Measurements from ENCODE around the gene LYPD4.
A peak's percentile ranks its signal among the peaks of the same experiment; 100 is the strongest.
"Not testable (repeated sequence)": the region's sequence is repeated elsewhere in the genome, so short reads cannot be mapped to it uniquely, and the experiment has no call there.

The LYPD4 gene

GRCh38 chr19:41844601-41845000 is at the start of gene LYPD4:
LYPD4 (minus strand) TSS chr19:41844683; CDS start chr19:41839285, 5,398 bp downstream.
- no peak for DNase-seq

- DNase-seq = no peak
These were observed 49.4 kb upstream of the LYPD4 start for GRCh38 chr19:41893899-41894298.

GRCh38 chr19:41892173-41892902 is 47.9 kb upstream of the LYPD4 start:
- DNase-seq = no peak

- no peak for DNase-seq
These were observed 46.5 kb upstream of the LYPD4 start for GRCh38 chr19:41890936-41891335.

GRCh38 chr19:41889896-41890295 is 45.4 kb upstream of the LYPD4 start:
- DNase-seq = no peak

- DNase-seq = no peak
These were observed 44.4 kb upstream of the LYPD4 start for GRCh38 chr19:41888926-41889325.

- peak; percentile 74 for DNase-seq
These were observed 43.4 kb upstream of the LYPD4 start for GRCh38 chr19:41887711-41888382.

- no peak for DNase-seq
These were observed 42.6 kb upstream of the LYPD4 start for GRCh38 chr19:41886761-41887710.

GRCh38 chr19:41883821-41884733 is 39.6 kb upstream of the LYPD4 start:
- peak; percentile 96 for DNase-seq

GRCh38 chr19:41883463-41883820 is 39.0 kb upstream of the LYPD4 start:
- no peak for DNase-seq

- DNase-seq = peak; percentile 64
These were observed 38.3 kb upstream of the LYPD4 start, which contains the start of gene ARHGEF1 for GRCh38 chr19:41882568-41883462. ARHGEF1 (plus strand) TSS chr19:41883184; CDS start chr19:41888083, 4,899 bp downstream.

- no peak for DNase-seq
These were observed 35.8 kb upstream of the LYPD4 start for GRCh38 chr19:41880329-41880708.

- DNase-seq = no peak
These were observed 35.3 kb upstream of the LYPD4 start for GRCh38 chr19:41879670-41880328.

- DNase-seq = no peak
These were observed 34.6 kb upstream of the LYPD4 start for GRCh38 chr19:41879080-41879479.

- DNase-seq = no peak
These were observed 33.7 kb upstream of the LYPD4 start for GRCh38 chr19:41877916-41878905.

- DNase-seq = peak; percentile 56
These were observed 32.7 kb upstream of the LYPD4 start, which contains the start of gene CD79A for GRCh38 chr19:41876847-41877832. CD79A (plus strand) TSS chr19:41877279; CDS start chr19:41877305, 26 bp downstream.

- not testable (repeated sequence) for DNase-seq
These were observed 31.5 kb upstream of the LYPD4 start for GRCh38 chr19:41875973-41876372.
